Naive thymus-derived CD4-positive, alpha-beta T cell (primary cell): ENCODE measurements around the gene PIK3CA. TPM values are rescaled to one million over a fixed set of nuclear protein-coding genes. Genes with fewer than 3 reads are reported as not detected.

Source experiments
- ATAC-seq: fragments of 150-1000 bp; cut with Tn5 transposase; 2 replicates; pipeline ENCODE4 v1.10.0; 2021; ENCODE audit warnings: mild to moderate bottlenecking, moderate library complexity
- CTCF ChIA-PET: fragments of 350-600 bp; sonication (Branson Sonifier 250); formaldehyde crosslinking; loops from one replicate; lab custom pipeline; 2021; ENCODE audit warnings: antibody characterized with exemption; lab: Charles Lee
- POLR2A ChIA-PET: fragments of 350-600 bp; sonication (Branson Sonifier 250); formaldehyde crosslinking; loops from one replicate; lab custom pipeline; 2021; ENCODE audit warnings: antibody characterized with exemption, inconsistent platforms; lab: Charles Lee
- DNase-seq, 9 donors: peaks; one replicate each; pipeline versions ENCODE4 v3.0.0 to v3.0.0-alpha.2; 2020 to 2022; ENCODE audit warnings: mixed read lengths in 1 of 9
- H3K27ac ChIP-seq: one replicate; pipeline ENCODE4 v1.7.0; 2013; ENCODE audit warnings: mild to moderate bottlenecking, low read depth, low read length, moderate library complexity
- H3K27me3 ChIP-seq, 2 donors: one replicate each; pipeline ENCODE4 v1.7.0; 2013; ENCODE audit warnings: low read length in 2 of 2, mild to moderate bottlenecking in 2 of 2, moderate library complexity in 2 of 2; ENCODE audit not compliant: control insufficient read depth in 2 of 2, insufficient read depth in 2 of 2
- H3K36me3 ChIP-seq, 3 experiments: 1 replicate in 2 of 3; 2 replicates in 1 of 3; pipeline ENCODE4 v1.7.0; 2013; ENCODE audit warnings: low read length in 3 of 3, mild to moderate bottlenecking in 3 of 3, moderate library complexity in 1 of 3; ENCODE audit not compliant: insufficient read depth in 3 of 3, control insufficient read depth in 2 of 3
- H3K4me1 ChIP-seq, 2 donors: one replicate each; pipeline ENCODE4 v1.7.0; 2013; ENCODE audit warnings: low read length in 2 of 2, mild to moderate bottlenecking in 2 of 2, moderate library complexity in 1 of 2; ENCODE audit not compliant: control insufficient read depth in 2 of 2, insufficient read depth in 2 of 2
- H3K4me3 ChIP-seq: 2 replicates; pipeline ENCODE4 v1.7.0; 2013; ENCODE audit warnings: mild to moderate bottlenecking, low read length
- H3K9me3 ChIP-seq, 3 experiments: 1 replicate in 2 of 3; 2 replicates in 1 of 3; pipeline ENCODE4 v1.7.0; 2013; ENCODE audit warnings: low read length in 3 of 3; ENCODE audit not compliant: control insufficient read depth in 2 of 3
- H3K27ac Mint-ChIP-seq, 9 donors: one replicate each; pipeline ENCODE4 v1.8.0; 2020 to 2022; ENCODE audit warnings: mixed read lengths in 9 of 9, mild to moderate bottlenecking in 8 of 9, moderate library complexity in 5 of 9, inconsistent platforms in 2 of 9
- H3K27me3 Mint-ChIP-seq, 5 donors: one replicate each; pipeline ENCODE4 v1.8.0; 2021 to 2022; ENCODE audit warnings: mixed read lengths in 5 of 5, mild to moderate bottlenecking in 1 of 5
- H3K36me3 Mint-ChIP-seq, 5 donors: one replicate each; pipeline ENCODE4 v1.8.0; 2020 to 2022; ENCODE audit warnings: mixed read lengths in 5 of 5, mild to moderate bottlenecking in 3 of 5, inconsistent platforms in 1 of 5
- H3K4me1 Mint-ChIP-seq, 7 donors: one replicate each; pipeline ENCODE4 v1.8.0; 2020 to 2022; ENCODE audit warnings: mixed read lengths in 7 of 7, mild to moderate bottlenecking in 3 of 7, inconsistent platforms in 1 of 7
- H3K4me3 Mint-ChIP-seq, 10 donors: one replicate each; pipeline ENCODE4 v1.8.0; 2020 to 2022; ENCODE audit warnings: mild to moderate bottlenecking in 10 of 10, mixed read lengths in 10 of 10, moderate library complexity in 6 of 10, inconsistent platforms in 2 of 10
- H3K9me3 Mint-ChIP-seq, 11 donors: one replicate each; pipeline ENCODE4 v1.8.0; 2020 to 2022; ENCODE audit warnings: mixed read lengths in 11 of 11, mild to moderate bottlenecking in 4 of 11, inconsistent platforms in 1 of 11, moderate library complexity in 1 of 11
- intact Hi-C, 2 donors: fragments of 100-400 bp; cut with micrococcal nuclease; formaldehyde crosslinking; loops; one replicate each; pipeline ENCODE4 v1.15.1; 2023
- polyA plus RNA-seq, 2 donors: library from polyadenylated mRNA; unstranded; fragments of 300-500 nt; fragmentation: Illumina TruSeq; gene quantifications; one replicate each; pipeline ENCODE4 v1.2.3, GENCODE V29; 2021
- total RNA-seq, 6 experiments: library from RNA in 5 of 6; stranded (reverse) in 5 of 6; gene quantifications; 1 replicate in 5 of 6; 2 replicates in 1 of 6; pipeline ENCODE4 v1.2.3 and lab custom pipeline; 2021 to 2026

The PIK3CA gene
- total and polyA plus RNA-seq, 7 experiments from 2014 or later: 16.7 to 58.1 (median 34.3) TPM

GRCh38 chr3:179149406-179149867 is 1.3 kb downstream of the PIK3CA start:
- Histone ChIP-seq H3K36me3 (peaks cover 0 to 6% (median 0%) of the 10 kb centered on the region in 3 experiments), H3K27ac (peak overlapping the region; percentile 93), H3K9me3 (no peaks in the 10 kb centered on the region), H3K27me3 (no peaks in the 10 kb centered on the region), H3K4me3 (peak overlapping the region; percentile 87), H3K4me1 (peaks cover 15 to 17% of the 10 kb centered on the region in 2 donors)
- no peaks in the 10 kb centered on the region for H3K9me3 Mint-ChIP-seq
- intact Hi-C loops: loop anchor here (1.0 to 5.0 kb wide), 9 partner anchors 9 to 1952 kb away; partner anchors contain the start of genes TBL1XR1 (in 2 of the 2), USP13 (in 2 of the 2) and FXR1 (in 1 of the 2)
- DNase-seq (peak in 2 of 9 donors; percentile 35 to 76), ATAC-seq (peak; percentile 25)
- H3K36me3 Mint-ChIP-seq: peaks cover 0 to 3% (median 0%) of the 10 kb centered on the region in 5 donors
- POLR2A ChIA-PET: interaction anchor here (0.9 to 3.9 kb wide), 23 partner anchors 10 to 1763 kb away, joined by 3 to 64 read pairs (median 8); partner anchors contain the start of genes ACTL6A, FXR1, MFN1 and MRPL47
- peaks cover 27 to 57% (median 46%) of the 10 kb centered on the region in 7 donors for H3K4me1 Mint-ChIP-seq
- H3K27me3 Mint-ChIP-seq: peaks cover 0 to 11% (median 0%) of the 10 kb centered on the region in 5 donors
- H3K27ac Mint-ChIP-seq: peak overlapping the region in 8 of 9 donors; percentile 94 to 99 (median 96)
- peak overlapping the region in 7 of 10 donors; percentile 95 to 100 (median 97) for H3K4me3 Mint-ChIP-seq
- CTCF ChIA-PET: interaction anchor here (0.6 to 2.3 kb wide), 4 partner anchors 111 to 174 kb away, joined by 4 to 7 read pairs (median 4); partner anchors contain the start of gene ZNF639

DNA sequence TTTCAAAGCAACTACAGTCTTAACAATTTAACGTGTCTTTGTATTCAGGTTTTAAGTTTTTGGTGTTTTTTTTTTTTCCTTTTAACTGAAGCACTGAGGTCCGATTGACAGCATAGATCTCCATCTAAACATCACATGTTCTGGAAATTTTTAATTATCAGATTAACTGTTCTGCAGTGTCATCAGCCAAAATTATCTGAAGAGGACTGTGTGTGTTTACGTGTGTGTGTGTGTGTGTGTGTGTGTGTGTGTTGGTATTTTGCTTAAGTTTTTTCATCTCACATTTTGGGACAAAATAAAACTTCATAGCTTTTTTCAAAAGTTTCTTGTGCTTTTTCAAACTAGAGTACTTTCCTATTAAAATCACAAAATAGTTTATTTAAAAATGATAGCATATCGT is 1.8 kb downstream of the PIK3CA start:
- peak overlapping the region in 7 of 10 donors; percentile 95 to 100 (median 97) for H3K4me3 Mint-ChIP-seq
- no peaks in the 10 kb centered on the region for H3K9me3 Mint-ChIP-seq
- CTCF ChIA-PET: interaction anchor here (1.0 to 2.3 kb wide), 3 partner anchors 134 to 173 kb away, joined by 3 to 7 read pairs (median 5); partner anchors contain the start of gene ZNF639
- Histone ChIP-seq H3K4me1 (peaks cover 17% of the 10 kb centered on the region in 2 donors), H3K36me3 (peaks cover 0 to 6% (median 0%) of the 10 kb centered on the region in 3 experiments), H3K4me3 (peak overlapping the region; percentile 87), H3K27ac (peak overlapping the region; percentile 93), H3K27me3 (no peaks in the 10 kb centered on the region), H3K9me3 (no peaks in the 10 kb centered on the region)
- H3K27ac Mint-ChIP-seq: peak overlapping the region in 8 of 9 donors; percentile 94 to 99 (median 96)
- peaks cover 0 to 8% (median 0%) of the 10 kb centered on the region in 5 donors for H3K27me3 Mint-ChIP-seq
- intact Hi-C loops: loop anchor here (1.0 to 5.0 kb wide), 9 partner anchors 8 to 1953 kb away; partner anchors contain the start of genes TBL1XR1 (in 2 of the 2), USP13 (in 2 of the 2) and FXR1 (in 1 of the 2)
- POLR2A ChIA-PET: interaction anchor here (0.6 to 3.9 kb wide), 17 partner anchors 10 to 503 kb away, joined by 3 to 64 read pairs (median 8); partner anchors contain the start of genes ACTL6A, ZMAT3 and ZNF639
- H3K36me3 Mint-ChIP-seq: peaks cover 0 to 3% (median 0%) of the 10 kb centered on the region in 5 donors
- DNase-seq (no peak), ATAC-seq (no peak)
- H3K4me1 Mint-ChIP-seq: peaks cover 27 to 62% (median 51%) of the 10 kb centered on the region in 7 donors

- Histone ChIP-seq H3K36me3 (peaks cover 0 to 6% (median 0%) of the 10 kb centered on the region in 3 experiments), H3K9me3 (no peaks in the 10 kb centered on the region), H3K4me3 (no peak overlapping the region), H3K27me3 (no peaks in the 10 kb centered on the region), H3K27ac (no peak overlapping the region), H3K4me1 (peaks cover 17 to 19% of the 10 kb centered on the region in 2 donors)
- CTCF ChIA-PET: interaction anchor here (1.0 to 1.4 kb wide), 2 partner anchors 35 to 135 kb away, joined by 3 read pairs; no protein-coding TSS in a partner anchor
- POLR2A ChIA-PET: interaction anchor here (0.6 to 3.6 kb wide), 4 partner anchors 23 to 162 kb away, joined by 3 to 21 read pairs (median 4); no protein-coding TSS in a partner anchor
- Mint-ChIP-seq H3K27ac (peak overlapping the region in 5 of 9 donors; percentile 21 to 79 (median 59)), H3K4me1 (peaks cover 27 to 65% (median 54%) of the 10 kb centered on the region in 7 donors), H3K27me3 (peaks cover 0 to 4% (median 0%) of the 10 kb centered on the region in 5 donors), H3K4me3 (peak overlapping the region in 8 of 10 donors; percentile 3 to 97 (median 62)), H3K36me3 (peaks cover 0 to 3% (median 0%) of the 10 kb centered on the region in 5 donors), H3K9me3 (no peaks in the 10 kb centered on the region)
- no peak for ATAC-seq
- intact Hi-C loops: no loop called here
- no peak for DNase-seq
Observed at GRCh38 chr3:179150610-179151009, 2.5 kb downstream of the PIK3CA start.

DNA sequence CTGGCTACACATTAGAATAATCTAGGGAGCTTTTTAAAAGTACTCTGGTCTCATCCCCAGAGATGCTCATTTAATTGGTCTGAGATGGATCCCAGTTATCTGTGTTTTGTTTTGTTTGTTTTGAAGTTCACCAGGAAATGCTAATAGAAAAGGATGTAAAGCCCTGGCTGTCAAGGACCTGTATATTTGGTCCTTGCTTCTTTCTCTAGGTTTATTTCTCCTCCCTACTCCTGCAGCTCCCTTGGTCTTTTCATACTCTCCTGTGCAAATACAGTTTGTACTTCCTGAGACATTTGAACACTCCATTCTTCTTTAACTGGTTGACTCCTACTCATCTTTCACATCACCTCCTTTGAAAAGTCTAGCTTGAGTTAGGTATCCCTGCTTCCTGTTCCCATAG is 3.3 kb downstream of the PIK3CA start:
- ATAC-seq (no peak), DNase-seq (no peak)
- Mint-ChIP-seq H3K27ac (peak overlapping the region in 6 of 9 donors; percentile 0 to 87 (median 18)), H3K4me1 (peaks cover 27 to 74% (median 62%) of the 10 kb centered on the region in 7 donors), H3K9me3 (no peaks in the 10 kb centered on the region), H3K4me3 (peak overlapping the region in 8 of 10 donors; percentile 3 to 97 (median 37)), H3K27me3 (peaks cover 0 to 2% (median 0%) of the 10 kb centered on the region in 5 donors), H3K36me3 (peaks cover 0 to 3% (median 0%) of the 10 kb centered on the region in 5 donors)
- CTCF ChIA-PET: interaction anchor here (1.0 to 1.4 kb wide), 2 partner anchors 34 to 136 kb away, joined by 3 read pairs; no protein-coding TSS in a partner anchor
- no peak overlapping the region for H3K4me3 ChIP-seq
- H3K27me3 ChIP-seq: no peaks in the 10 kb centered on the region
- peaks cover 17 to 19% of the 10 kb centered on the region in 2 donors for H3K4me1 ChIP-seq
- no peaks in the 10 kb centered on the region for H3K9me3 ChIP-seq
- peaks cover 0 to 6% (median 0%) of the 10 kb centered on the region in 3 experiments for H3K36me3 ChIP-seq
- H3K27ac ChIP-seq: no peak overlapping the region
- intact Hi-C loops: no loop called here
- POLR2A ChIA-PET: interaction anchor here (0.7 to 1.0 kb wide), 3 partner anchors 22 to 123 kb away, joined by 3 to 5 read pairs (median 3); no protein-coding TSS in a partner anchor

DNA sequence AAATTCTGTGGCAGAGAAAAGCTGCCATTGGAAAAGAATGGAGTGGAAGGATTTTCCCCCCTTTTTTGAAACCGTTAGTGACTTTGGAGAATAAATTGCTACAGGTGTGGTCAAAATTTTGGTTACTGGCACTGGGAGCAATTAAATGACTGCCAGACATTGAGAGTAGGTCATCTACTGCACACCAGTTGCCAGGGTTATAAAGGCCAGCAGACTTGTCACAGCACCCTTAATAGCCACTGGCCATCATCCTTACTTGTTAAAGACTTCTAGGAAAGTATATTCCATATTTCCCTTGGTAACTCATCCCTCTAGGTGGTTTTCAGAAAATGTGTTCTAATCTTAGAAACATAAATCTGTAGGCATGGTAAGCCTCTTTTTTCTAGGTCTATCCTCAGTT is 8.0 kb downstream of the PIK3CA start:
- no peak overlapping the region for H3K27ac ChIP-seq
- H3K9me3 ChIP-seq: no peaks in the 10 kb centered on the region
- Mint-ChIP-seq H3K27me3 (peaks cover 0 to 2% (median 0%) of the 10 kb centered on the region in 5 donors), H3K4me3 (peak overlapping the region in 1 of 10 donors; percentile 27), H3K9me3 (no peaks in the 10 kb centered on the region), H3K36me3 (peaks cover 0 to 1% (median 0%) of the 10 kb centered on the region in 5 donors), H3K27ac (peak overlapping the region in 2 of 9 donors; percentile 28 to 39), H3K4me1 (peaks cover 23 to 92% (median 83%) of the 10 kb centered on the region in 7 donors)
- H3K27me3 ChIP-seq: no peaks in the 10 kb centered on the region
- H3K36me3 ChIP-seq: no peaks in the 10 kb centered on the region
- no peak overlapping the region for H3K4me3 ChIP-seq
- CTCF ChIA-PET: no interaction called here
- ATAC-seq: no peak
- intact Hi-C loops: no loop called here
- no peak for DNase-seq
- peaks cover 0 to 20% of the 10 kb centered on the region in 2 donors for H3K4me1 ChIP-seq
- POLR2A ChIA-PET: interaction anchor here (1.1 kb wide), 1 partner anchor 101 kb away, joined by 3 read pairs; no protein-coding TSS in a partner anchor

GRCh38 chr3:179156775-179157174 is 8.6 kb downstream of the PIK3CA start:
- ATAC-seq (no peak), DNase-seq (no peak)
- intact Hi-C loops: no loop called here
- no peak overlapping the region for H3K4me3 ChIP-seq
- no peaks in the 10 kb centered on the region for H3K27me3 ChIP-seq
- H3K36me3 ChIP-seq: no peaks in the 10 kb centered on the region
- H3K4me1 ChIP-seq: peaks cover 0 to 15% of the 10 kb centered on the region in 2 donors
- no peaks in the 10 kb centered on the region for H3K9me3 ChIP-seq
- Mint-ChIP-seq H3K4me1 (peaks cover 19 to 91% (median 80%) of the 10 kb centered on the region in 7 donors), H3K27ac (no peak overlapping the region), H3K27me3 (peaks cover 0 to 2% (median 0%) of the 10 kb centered on the region in 5 donors), H3K4me3 (peak overlapping the region in 1 of 10 donors; percentile 27), H3K36me3 (peaks cover 0 to under 1% (median 0%) of the 10 kb centered on the region in 5 donors), H3K9me3 (no peaks in the 10 kb centered on the region)
- H3K27ac ChIP-seq: no peak overlapping the region
- ChIA-PET CTCF (no interaction called here), POLR2A (interaction anchor here (1.1 kb wide), 1 partner anchor 101 kb away, joined by 3 read pairs; no protein-coding TSS in a partner anchor)
